Measurements from ENCODE around the gene FAM98A.
A peak's percentile ranks its signal among the peaks of the same experiment; 100 is the strongest.

Gene FAM98A

GRCh38 chr2:33595385-33595784 lies 3.7 kb downstream of the FAM98A start:
- no peak for DNase-seq

DNA sequence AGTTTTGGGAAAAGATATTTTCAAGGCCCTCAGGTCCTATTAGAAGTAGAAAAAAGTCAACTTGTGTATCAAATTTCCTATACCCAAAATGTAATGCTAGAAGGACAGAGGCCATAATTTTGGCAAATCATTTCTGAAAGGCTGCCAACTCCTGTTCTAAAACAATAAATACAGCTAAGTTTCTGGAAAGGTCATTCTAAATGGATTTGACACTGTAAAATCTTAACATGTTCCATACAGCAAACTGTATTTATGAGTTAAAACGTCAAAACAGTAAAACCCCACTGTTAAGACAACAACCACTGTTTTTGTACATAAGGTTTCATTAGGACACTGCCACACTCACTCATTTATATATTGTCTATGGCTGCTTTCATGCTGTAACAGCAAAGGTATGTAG lies 9.7 kb downstream of the FAM98A start:
- DNase-seq, result no peak

- DNase-seq, result no peak
These were observed 10.9 kb downstream of the FAM98A start for GRCh38 chr2:33588232-33588631.

DNA sequence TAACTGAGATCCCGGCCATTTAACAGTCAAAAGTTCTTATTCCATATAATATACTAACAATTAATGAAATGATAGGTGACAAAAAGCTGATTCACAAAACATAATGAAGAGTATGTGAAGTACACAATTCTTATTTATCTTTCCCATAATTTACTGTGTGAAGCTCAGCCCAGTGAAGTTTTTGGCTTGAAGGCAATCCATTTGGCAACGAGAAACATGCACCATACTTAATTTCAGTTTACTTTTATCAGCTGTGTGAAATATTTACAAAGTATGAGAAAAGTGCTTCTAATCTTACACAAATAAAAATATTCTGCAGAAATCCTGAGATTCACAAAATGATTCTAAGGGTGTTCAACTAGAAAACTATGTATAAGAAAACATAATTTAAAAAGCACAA lies 12.3 kb downstream of the FAM98A start:
- DNase-seq, result no peak

GRCh38 chr2:33583194-33583938 lies 15.7 kb downstream of the FAM98A start:
- DNase-seq, result peak in 1 of 2 donors; percentile 77

DNA sequence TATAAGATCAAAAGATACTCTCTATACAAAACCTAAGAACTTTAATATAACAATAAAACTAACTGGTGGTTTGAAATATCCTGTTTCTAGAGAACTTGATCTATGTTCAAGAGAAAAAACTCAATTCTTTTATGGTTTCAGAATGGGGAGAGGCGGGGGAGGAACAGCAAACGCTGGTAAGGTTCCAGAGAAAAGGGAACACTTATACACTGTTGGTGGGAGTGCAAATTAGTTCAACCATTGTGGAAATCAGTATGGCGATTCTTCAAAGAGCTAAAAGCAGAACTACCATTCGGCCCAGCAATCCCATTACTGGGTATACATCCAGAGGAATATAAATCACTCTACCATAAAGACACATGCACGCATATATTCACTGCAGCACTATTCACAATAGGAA lies 17.2 kb downstream of the FAM98A start:
- DNase-seq, result peak in 1 of 2 donors; percentile 44

- DNase-seq, result no peak
These were observed 19.9 kb downstream of the FAM98A start for GRCh38 chr2:33579227-33579626.

- DNase-seq, result no peak
These were observed 21.4 kb downstream of the FAM98A start for GRCh38 chr2:33577668-33578067.

DNA sequence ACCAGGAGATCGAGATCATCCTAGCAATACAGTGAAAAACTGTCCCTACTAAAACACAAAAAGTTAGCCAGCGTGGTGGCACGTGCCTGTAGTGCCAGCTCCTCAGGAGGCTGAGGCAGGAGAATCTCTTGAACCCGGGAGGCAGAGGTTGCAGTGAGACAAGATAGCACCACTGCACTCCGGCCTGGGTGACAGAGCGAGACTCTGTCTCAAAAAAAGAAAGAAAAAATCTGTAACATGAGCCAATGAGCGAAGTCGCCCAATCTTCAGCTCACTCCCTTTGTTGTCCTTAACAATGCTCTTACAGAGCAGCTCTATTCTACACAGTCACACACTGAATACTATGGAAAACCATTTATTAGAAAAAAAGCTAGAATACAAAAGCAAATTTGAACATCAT lies 22.0 kb downstream of the FAM98A start:
- DNase-seq, result no peak

DNA sequence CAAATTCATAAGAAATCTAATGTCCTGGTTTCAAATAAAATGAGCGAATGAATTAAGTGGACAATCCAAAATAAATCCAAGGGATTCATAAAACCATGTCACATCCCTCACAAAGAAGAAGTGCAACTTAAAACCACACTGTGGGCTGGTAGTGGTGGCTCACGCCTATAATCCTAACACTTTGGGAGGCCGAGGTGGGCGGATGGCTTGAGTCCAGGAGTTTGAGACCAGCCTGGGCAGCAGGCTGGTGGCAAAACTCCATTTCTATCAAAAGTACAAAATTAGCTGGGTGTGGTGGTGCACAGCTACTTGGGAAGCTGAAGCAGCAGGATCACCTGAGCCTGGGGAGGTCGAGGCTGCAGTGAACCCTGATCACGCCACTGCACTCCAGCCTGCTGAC lies 25.4 kb downstream of the FAM98A start:
- no peak for DNase-seq

DNA sequence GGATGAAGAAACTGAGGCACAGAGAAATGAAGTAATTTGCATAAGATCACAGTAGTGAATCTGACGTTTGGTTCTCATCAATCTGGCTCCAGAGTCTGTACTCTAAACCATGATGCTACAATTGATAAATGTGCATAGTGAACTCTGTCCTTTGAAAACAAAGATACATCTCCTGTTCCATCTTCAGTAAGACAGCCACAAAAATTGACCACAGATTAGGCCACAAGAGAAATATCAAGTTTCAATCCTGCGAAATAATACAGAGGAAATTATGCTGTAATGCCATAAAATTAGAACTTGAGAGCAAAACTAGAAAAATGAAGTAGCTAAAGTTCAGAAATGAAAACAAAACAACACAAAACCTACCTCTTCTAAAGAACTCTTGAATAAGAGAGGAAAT lies 28.4 kb downstream of the FAM98A start:
- DNase-seq, result no peak

DNA sequence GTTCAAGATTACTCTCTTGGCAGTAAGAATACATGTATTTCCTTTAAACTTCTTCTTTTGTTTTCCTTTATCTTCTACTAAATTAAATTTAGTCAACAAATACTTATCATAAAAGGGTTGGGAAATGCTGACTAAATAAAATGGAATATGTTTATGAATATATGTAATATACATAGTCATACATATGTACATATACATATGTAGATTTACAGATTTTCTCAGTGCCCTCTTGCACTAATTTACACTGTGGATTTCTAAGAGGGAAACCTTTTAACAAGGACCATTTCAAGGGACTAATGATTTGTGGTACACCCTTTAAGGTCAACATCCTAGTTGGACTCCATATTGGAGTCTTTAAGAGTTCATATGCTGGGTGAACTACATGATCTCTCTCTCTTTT lies 37.2 kb downstream of the FAM98A start:
- no peak for DNase-seq

DNA sequence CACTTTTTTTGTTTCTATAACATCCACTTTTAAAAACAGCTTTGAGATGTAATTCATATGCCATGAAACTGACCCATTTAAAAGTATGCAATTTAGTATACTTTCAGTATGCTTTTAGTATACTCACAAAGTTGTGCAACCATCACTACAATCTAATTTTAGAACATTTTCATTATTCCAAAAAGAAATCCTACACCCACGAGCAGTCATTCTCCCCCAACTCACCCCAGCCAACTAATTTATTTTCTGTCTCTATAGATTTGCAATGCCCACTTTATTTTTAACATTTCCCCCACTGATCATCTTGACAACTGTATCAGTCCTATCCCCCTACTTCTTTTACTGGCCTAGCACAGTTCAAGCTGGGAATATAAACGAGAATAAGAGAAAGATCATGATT lies 39.1 kb downstream of the FAM98A start:
- DNase-seq, result no peak

DNA sequence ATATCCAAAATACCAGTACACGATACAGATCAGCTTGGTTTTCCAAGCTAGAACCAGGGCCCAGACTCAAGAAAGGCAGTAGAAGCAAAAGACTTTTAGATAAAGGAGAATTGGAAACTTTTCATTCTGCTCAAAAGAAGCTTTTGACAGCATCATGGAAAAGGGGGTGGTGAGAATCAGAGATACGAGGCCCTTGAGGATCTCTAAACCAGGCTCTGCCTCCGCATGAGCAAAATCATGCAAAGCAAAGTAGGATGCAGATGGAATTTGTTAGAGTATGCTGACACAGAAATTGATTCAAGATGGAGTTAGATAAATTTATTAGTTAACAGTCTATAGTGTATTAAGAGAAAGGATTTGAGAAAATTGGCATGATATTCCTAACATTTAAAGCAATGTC lies 39.8 kb downstream of the FAM98A start:
- DNase-seq, result no peak

- DNase-seq, result no peak
These were observed 43.4 kb downstream of the FAM98A start for GRCh38 chr2:33555681-33556080.

DNA sequence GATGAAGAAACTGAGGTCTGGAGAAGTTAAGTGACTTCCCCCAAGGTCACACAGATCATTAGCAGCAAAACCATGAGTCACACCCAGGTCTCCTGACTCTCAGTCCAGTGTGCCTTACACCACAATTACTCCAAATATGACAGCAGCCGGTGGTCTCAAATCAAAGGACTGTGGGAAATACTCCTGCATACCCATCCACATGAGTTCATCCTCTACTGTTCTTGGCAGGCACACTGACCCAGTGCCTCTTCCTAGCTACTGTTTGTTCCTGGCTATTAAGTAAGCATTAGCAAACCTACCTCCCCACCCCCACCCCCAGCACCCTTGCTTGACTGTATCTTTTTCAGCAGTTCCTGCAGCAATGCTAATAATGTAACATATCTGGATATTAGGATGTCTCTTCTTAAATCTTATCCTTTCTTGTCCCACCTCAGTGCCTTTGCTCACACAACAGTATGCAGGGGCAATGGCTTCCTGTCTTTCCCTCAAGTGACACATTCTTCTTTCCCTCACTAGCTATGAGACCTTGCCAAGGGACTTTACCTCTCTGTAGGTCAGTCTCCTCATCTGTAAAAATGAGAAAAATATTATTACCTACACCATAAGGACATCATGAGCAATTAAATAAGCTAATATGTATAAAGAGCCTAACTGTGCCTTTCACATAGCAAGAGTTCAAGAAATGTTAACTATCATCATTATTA lies 46.2 kb downstream of the FAM98A start:
- DNase-seq, result no peak

DNA sequence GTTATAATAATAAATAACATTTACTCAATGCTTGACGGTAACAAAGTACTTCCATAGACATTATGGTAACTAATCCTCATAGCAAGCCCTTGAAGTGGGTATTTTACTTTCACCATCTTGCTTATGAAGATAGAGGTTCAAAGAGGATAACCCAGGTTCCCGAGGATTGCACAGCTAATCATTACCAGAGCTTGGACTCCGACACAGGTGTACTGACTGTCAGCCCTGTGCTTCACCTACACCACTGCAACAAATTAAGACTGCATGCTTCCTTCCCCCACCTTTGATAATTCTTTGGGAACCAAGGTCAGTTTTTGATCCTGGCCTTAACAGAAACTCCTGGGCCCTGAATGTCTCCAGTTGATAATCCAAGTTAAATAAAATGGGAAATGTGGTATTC lies 48.9 kb downstream of the FAM98A start:
- DNase-seq, result no peak

DNA sequence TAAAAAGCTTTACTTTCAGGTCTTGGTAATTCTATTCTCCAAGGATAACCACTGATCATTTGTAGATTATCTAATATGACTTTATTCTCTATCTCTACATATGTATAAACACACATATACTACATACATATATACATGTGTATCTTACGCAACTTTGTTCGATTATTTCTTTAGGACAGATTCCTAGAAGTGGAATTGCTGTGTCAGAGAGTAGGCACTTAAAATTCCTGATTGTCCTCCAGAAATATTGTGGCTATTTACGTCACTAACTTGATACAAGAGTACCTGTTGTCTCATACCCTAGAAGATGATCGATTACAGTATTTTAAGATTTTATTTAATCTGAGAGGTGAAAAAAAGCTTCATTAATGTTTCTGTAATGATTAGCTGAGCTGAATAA lies 57.9 kb downstream of the FAM98A start:
- no peak for DNase-seq

- no peak for DNase-seq
These were observed 63.7 kb downstream of the FAM98A start for GRCh38 chr2:33535421-33535820.

Data from bone marrow (tissue), 2 donors.